Loucy (cell line): ENCODE data around the gene ARHGAP26.

Experiments used
- CTCF ChIP-seq: fragments of 200-600 bp; sonication (generic); conservative IDR thresholded peaks from 2 replicates; pipeline ENCODE4 v1.5.1; 2014; ENCODE audit warnings: mild to moderate bottlenecking, antibody characterized with exemption, low read length
- EZH2phosphoT487 ChIP-seq: fragments of 200-600 bp; IDR thresholded peaks from 2 replicates; pipeline ENCODE4 v1.6.1; 2018; ENCODE audit warnings: antibody characterized with exemption, mild to moderate bottlenecking, moderate library complexity, borderline replicate concordance

GRCh38 chr5:143115381-143115780 lies 345.2 kb downstream of the ARHGAP26 start:
- TF ChIP-seq CTCF (0 out of 2 replicates have a peak, but pooled peaks have one; percentile 10), EZH2phosphoT487 (no peak)
